Central memory CD8-positive, alpha-beta T cell (primary cell): ENCODE data around the gene TRA2B.

Experiments
- ATAC-seq: fragments of 150-1000 bp; cut with Tn5 transposase; replicated peaks from 2 replicates; pipeline ENCODE4 v1.10.0; 2022; ENCODE audit warnings: mild to moderate bottlenecking, moderate FRiP score, moderate number of reproducible peaks; ENCODE audit not compliant: poor library complexity, severe bottlenecking; ENCODE audit errors: extremely low read depth
- DNase-seq, 2 donors: peaks; one replicate each; pipeline ENCODE4 v3.0.0; 2021; ENCODE audit warnings: low spot score in 2 of 2
- H3K27ac Mint-ChIP-seq: one replicate; pipeline ENCODE4 v1.8.0; 2022; ENCODE audit warnings: low read depth, mild to moderate bottlenecking, moderate library complexity, mixed read lengths
- H3K27me3 Mint-ChIP-seq: one replicate; pipeline ENCODE4 v1.8.0; 2022; ENCODE audit warnings: mixed read lengths
- H3K36me3 Mint-ChIP-seq: one replicate; pipeline ENCODE4 v1.8.0; 2022; ENCODE audit warnings: mild to moderate bottlenecking, moderate library complexity, mixed read lengths; ENCODE audit not compliant: insufficient read depth
- H3K4me1 Mint-ChIP-seq: one replicate; pipeline ENCODE4 v1.8.0; 2022; ENCODE audit warnings: mixed read lengths
- H3K4me3 Mint-ChIP-seq: one replicate; pipeline ENCODE4 v1.8.0; 2022; ENCODE audit warnings: mild to moderate bottlenecking, moderate library complexity, mixed read lengths
- H3K9me3 Mint-ChIP-seq: one replicate; pipeline ENCODE4 v1.8.0; 2022; ENCODE audit warnings: mixed read lengths

The TRA2B gene

DNA sequence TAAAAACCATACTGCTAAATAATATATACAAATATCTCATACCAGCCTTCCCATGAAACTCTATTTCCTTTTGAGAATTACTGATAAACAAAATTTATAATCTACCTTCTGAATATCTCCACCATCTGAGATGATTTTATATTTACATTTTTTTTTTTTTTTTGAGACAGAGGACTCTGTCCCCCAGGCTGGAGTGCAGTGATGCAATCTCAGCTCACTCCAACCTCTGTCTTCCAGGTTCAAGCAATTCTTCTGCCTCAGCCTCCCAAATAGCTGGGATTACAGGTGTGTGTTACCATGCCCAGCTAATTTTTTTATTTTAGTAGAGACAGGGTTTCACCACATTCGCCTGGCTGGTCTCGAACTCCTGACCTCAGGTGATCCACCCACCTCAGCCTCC, 70.2 kb downstream of the TRA2B start:
- Mint-ChIP-seq H3K27ac (no peak overlapping the region), H3K4me3 (no peak overlapping the region), H3K9me3 (no peaks in the 10 kb centered on the region), H3K27me3 (peaks cover 31% of the 10 kb centered on the region), H3K4me1 (no peaks in the 10 kb centered on the region), H3K36me3 (no peaks in the 10 kb centered on the region)
- no peak for ATAC-seq
- no peak for DNase-seq

DNA sequence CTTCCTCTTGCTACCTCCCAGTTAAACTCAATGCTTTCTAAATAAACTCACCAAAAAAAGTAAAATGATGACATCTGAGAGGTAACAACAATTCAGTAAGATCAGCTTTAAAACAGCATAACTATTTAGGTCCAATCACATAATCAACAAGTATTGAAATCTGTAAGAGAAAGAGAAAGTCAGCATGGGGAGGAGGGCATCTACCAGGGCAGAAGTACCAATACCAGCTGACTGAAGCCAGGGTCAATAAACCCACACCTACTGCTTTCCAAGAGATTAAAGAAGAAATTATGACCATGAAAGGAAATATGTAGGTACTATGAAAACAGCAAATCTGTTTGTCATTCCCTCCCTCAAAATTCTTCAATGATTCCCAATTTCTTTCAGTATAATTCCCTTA, 70.8 kb downstream of the TRA2B start:
- no peak for ATAC-seq
- Mint-ChIP-seq H3K27ac (no peak overlapping the region), H3K9me3 (no peaks in the 10 kb centered on the region), H3K4me3 (no peak overlapping the region), H3K36me3 (no peaks in the 10 kb centered on the region), H3K27me3 (peaks cover 31% of the 10 kb centered on the region), H3K4me1 (no peaks in the 10 kb centered on the region)
- no peak for DNase-seq

DNA sequence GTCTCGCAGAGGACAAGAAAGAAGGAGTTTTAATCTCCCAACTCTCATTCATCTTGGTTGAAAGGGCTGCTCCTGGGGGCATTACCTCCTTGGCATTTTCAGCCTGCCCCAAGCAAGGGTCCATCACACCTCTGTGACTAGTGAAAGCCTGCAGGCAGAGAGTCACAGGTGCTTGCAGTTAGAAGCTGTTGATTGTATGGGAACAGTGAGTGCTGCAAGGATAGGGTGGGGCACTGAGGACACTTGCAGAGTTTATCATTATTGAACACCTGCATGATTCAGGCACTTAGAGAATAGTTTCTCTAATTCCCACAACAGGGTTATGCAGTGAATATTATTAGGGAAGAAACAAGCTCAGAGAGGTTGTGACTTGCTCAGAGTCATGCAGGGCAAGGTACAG, 71.3 kb downstream of the TRA2B start:
- Mint-ChIP-seq H3K9me3 (no peaks in the 10 kb centered on the region), H3K27me3 (peaks cover 31% of the 10 kb centered on the region), H3K36me3 (no peaks in the 10 kb centered on the region), H3K27ac (no peak overlapping the region), H3K4me1 (no peaks in the 10 kb centered on the region), H3K4me3 (no peak overlapping the region)
- DNase-seq (no peak), ATAC-seq (no peak)
